Left lobe of liver (tissue), 1 donor: ENCODE measurements around the gene IWS1. TPM values are rescaled to one million over a fixed set of nuclear protein-coding genes. Genes with fewer than 3 reads are reported as not detected.

Source experiments
- total RNA-seq: library from RNA; stranded (reverse); gene quantifications from one replicate; pipeline ENCODE4 v1.2.1, GENCODE V29; 2021
- donor health status: DM: no; HTN: yes; CAD: no.

IWS1 gene
- total RNA-seq, 1 donor from 2014 or later: 19.1 TPM

Other genes with a start within 250 kb of the IWS1 start
- 15.1 TPM for gene ERCC3, start 232.3 kb downstream of the IWS1 start, total RNA-seq
- 48.9 TPM for gene MAP3K2, start 138.5 kb downstream of the IWS1 start, total RNA-seq
- 479 TPM for gene PROC, start 108.1 kb downstream of the IWS1 start, total RNA-seq
- gene MYO7B, start 9.2 kb upstream of the IWS1 start, total RNA-seq: 0.63 TPM
- not detected for gene GPR17, start 119.7 kb upstream of the IWS1 start, total RNA-seq
- 31.0 TPM for gene LIMS2, start 149.0 kb upstream of the IWS1 start, total RNA-seq
- gene SFT2D3, start 175.0 kb upstream of the IWS1 start, total RNA-seq: 3.7 TPM